ENCODE results near the gene LSP1.

- no peak for TF ChIP-seq BACH2 (CRISPR knock-in tag; IDR thresholded peaks at IDR 0.05; ENCODE audit: borderline replicate concordance)
- no peak for TF ChIP-seq ZFP3 (CRISPR knock-in tag; IDR thresholded peaks at IDR 0.05)
- no peak for TF ChIP-seq PPARA (CRISPR knock-in tag; IDR thresholded peaks at IDR 0.05; ENCODE audit: borderline replicate concordance)
- no peak for TF ChIP-seq CREB5 (CRISPR knock-in tag; IDR thresholded peaks at IDR 0.05; ENCODE audit: low read depth)
- no peak for TF ChIP-seq RARB (CRISPR knock-in tag; IDR thresholded peaks at IDR 0.05)
These were observed 71.3 kb downstream of the LSP1 start for GRCh38 chr11:1924181-1924580.

Data from SK-N-SH treated with all-trans-retinoic acid at 6 μM for 48 hours (cell line).